H1 (cell line): ENCODE data around the gene CEP57L1. TPM values are rescaled to one million over a fixed set of nuclear protein-coding genes. Genes with fewer than 3 reads are reported as not detected.

Source experiments
- CTCF ChIA-PET: fragments of 300-600 bp; sonication (Branson Sonifier 250); formaldehyde crosslinking; loops from one replicate; lab custom pipeline; 2021; ENCODE audit not compliant: partially characterized antibody; lab: Charles Lee
- POLR2A ChIA-PET: fragments of 300-600 bp; sonication (Branson Sonifier 250); formaldehyde crosslinking; loops from one replicate; lab custom pipeline; 2021; ENCODE audit warnings: inconsistent platforms; ENCODE audit not compliant: partially characterized antibody; lab: Charles Lee
- DNase-seq, 2 experiments: peaks; one replicate each; pipeline versions ENCODE4 v3.0.0 to v3.0.0-alpha.2; 2010 to 2022; ENCODE audit warnings: low spot score in 2 of 2, low read depth in 1 of 2, mixed read lengths in 1 of 2
- FAIRE-seq: peaks from 2 replicates; lab custom pipeline; 2011; peaks lifted over from hg19 to GRCh38; lab: Jason Lieb, UNC
- H2AFZ ChIP-seq: 2 replicates; pipeline ENCODE4 v1.8.1; 2012; ENCODE audit warnings: low read length, inconsistent platforms
- H2AK5ac ChIP-seq: 2 replicates; pipeline ENCODE4 v1.6.1; 2013; ENCODE audit warnings: low read depth, low read length
- H2BK120ac ChIP-seq: replicated peaks from 2 replicates; pipeline ENCODE3; 2013; ENCODE audit warnings: low read depth, low read length, inconsistent platforms
- H2BK12ac ChIP-seq: 2 replicates; pipeline ENCODE4 v1.6.1; 2013; ENCODE audit warnings: low read depth, low read length
- H2BK15ac ChIP-seq: 2 replicates; pipeline ENCODE4 v1.6.1; 2013; ENCODE audit warnings: low read length
- H2BK20ac ChIP-seq: 2 replicates; pipeline ENCODE4 v1.6.1; 2013; ENCODE audit warnings: low read length
- H2BK5ac ChIP-seq: 2 replicates; pipeline ENCODE4 v1.6.1; 2013; ENCODE audit warnings: low read depth, low read length
- H3K14ac ChIP-seq: 2 replicates; pipeline ENCODE4 v1.6.1; 2013; ENCODE audit warnings: inconsistent platforms; ENCODE audit not compliant: insufficient read length
- H3K18ac ChIP-seq: 2 replicates; pipeline ENCODE4 v1.6.1; 2013; ENCODE audit warnings: low read length; ENCODE audit errors: extremely low read depth
- H3K23ac ChIP-seq: 2 replicates; pipeline ENCODE4 v1.6.1; 2013; ENCODE audit warnings: inconsistent platforms; ENCODE audit not compliant: insufficient read length
- H3K23me2 ChIP-seq: 2 replicates; pipeline ENCODE4 v1.6.1; 2013; ENCODE audit warnings: low read depth, low read length
- H3K27ac ChIP-seq: 2 replicates; pipeline ENCODE4 v1.6.1; 2011; ENCODE audit warnings: low read depth, low read length, inconsistent platforms
- H3K27me3 ChIP-seq, 4 experiments: replicated peaks in 1 of 4; 1 replicate in 1 of 4; 2 replicates in 3 of 4; pipeline versions ENCODE4 v1.6.1 to v1.8.1; 2011 to 2013; ENCODE audit warnings: low read length in 3 of 4, mild to moderate bottlenecking in 3 of 4, inconsistent platforms in 2 of 4, mixed read lengths in 2 of 4, moderate library complexity in 1 of 4; ENCODE audit not compliant: control insufficient read depth in 3 of 4, insufficient read depth in 3 of 4; ENCODE audit errors: extremely low read depth in 1 of 4
- H3K36me3 ChIP-seq, 4 experiments: 2 replicates each; pipeline versions ENCODE4 v1.6.1 to v1.8.1; 2011 to 2013; ENCODE audit warnings: mild to moderate bottlenecking in 4 of 4, low read length in 3 of 4, moderate library complexity in 2 of 4, control low read depth in 1 of 4, inconsistent platforms in 1 of 4; ENCODE audit not compliant: insufficient read depth in 4 of 4, control insufficient read depth in 2 of 4
- H3K4ac ChIP-seq: replicated peaks from 2 replicates; pipeline ENCODE3; 2013; ENCODE audit warnings: low read length, low read depth, mixed read lengths, inconsistent platforms; ENCODE audit not compliant: insufficient read length
- H3K4me1 ChIP-seq, 4 experiments: replicated peaks in 1 of 4; 1 replicate in 1 of 4; 2 replicates in 3 of 4; pipeline versions ENCODE4 v1.6.1 to v1.8.1; 2011 to 2013; ENCODE audit warnings: low read length in 3 of 4, inconsistent platforms in 2 of 4, mixed read lengths in 1 of 4; ENCODE audit not compliant: insufficient read depth in 4 of 4, control insufficient read depth in 3 of 4
- H3K4me2 ChIP-seq, 2 experiments: 2 replicates each; pipeline versions ENCODE4 v1.6.1 to v1.8.1; 2011 to 2013; ENCODE audit warnings: low read depth in 2 of 2, low read length in 2 of 2, control low read depth in 1 of 2, inconsistent platforms in 1 of 2, mild to moderate bottlenecking in 1 of 2; ENCODE audit not compliant: insufficient read depth in 1 of 2
- H3K4me3 ChIP-seq, 4 experiments: fragments of 200-600, 300-600 bp in 1 of 4; sonication (generic), shearing (Covaris generic), sonication (Bioruptor Twin) in 1 of 4; 2 replicates each; pipeline versions ENCODE4 v1.5.1 to v1.8.1; 2011 to 2016; ENCODE audit warnings: low read length in 4 of 4, low read depth in 3 of 4, control low read depth in 2 of 4, inconsistent platforms in 2 of 4, mild to moderate bottlenecking in 2 of 4, mixed read lengths in 1 of 4, moderate library complexity in 1 of 4; ENCODE audit not compliant: insufficient read depth in 2 of 4; ENCODE audit errors: extremely low read depth in 1 of 4
- H3K56ac ChIP-seq: replicated peaks from 2 replicates; pipeline ENCODE3; 2013; ENCODE audit warnings: low read depth, mild to moderate bottlenecking, mixed read lengths, low read length, inconsistent platforms; ENCODE audit not compliant: insufficient read length
- H3K79me1 ChIP-seq: 2 replicates; pipeline ENCODE4 v1.6.1; 2013; ENCODE audit warnings: low read depth, low read length, control low read depth
- H3K79me2 ChIP-seq, 2 experiments: 2 replicates each; pipeline versions ENCODE4 v1.6.1 to v1.8.1; 2012 to 2013; ENCODE audit warnings: low read length in 2 of 2, mild to moderate bottlenecking in 2 of 2, inconsistent platforms in 1 of 2; ENCODE audit not compliant: insufficient read depth in 2 of 2, control insufficient read depth in 1 of 2
- H3K9ac ChIP-seq, 4 experiments: replicated peaks in 1 of 4; 1 replicate in 1 of 4; 2 replicates in 3 of 4; pipeline versions ENCODE4 v1.6.1 to v1.8.1; 2011 to 2013; ENCODE audit warnings: low read depth in 3 of 4, low read length in 3 of 4, control low read depth in 2 of 4, mild to moderate bottlenecking in 2 of 4, moderate library complexity in 2 of 4, inconsistent platforms in 1 of 4; ENCODE audit errors: extremely low read depth in 1 of 4
- H3K9me3 ChIP-seq, 2 experiments: 2 replicates each; pipeline versions ENCODE4 v1.6.1 to v1.8.1; 2012 to 2013; ENCODE audit warnings: mild to moderate bottlenecking in 2 of 2, moderate library complexity in 2 of 2, control low read depth in 1 of 2, inconsistent platforms in 1 of 2, low read depth in 1 of 2, low read length in 1 of 2, mixed read lengths in 1 of 2; ENCODE audit not compliant: insufficient read depth in 2 of 2
- H4K20me1 ChIP-seq, 2 experiments: replicated peaks in 1 of 2; 2 replicates each; pipeline versions ENCODE3 to v1.8.1; 2011 to 2013; ENCODE audit warnings: inconsistent platforms in 2 of 2, low read length in 2 of 2, mild to moderate bottlenecking in 1 of 2; ENCODE audit not compliant: insufficient read depth in 2 of 2, control insufficient read depth in 1 of 2
- H4K5ac ChIP-seq: 2 replicates; pipeline ENCODE4 v1.6.1; 2013; ENCODE audit warnings: low read length, low read depth, mixed read lengths, inconsistent platforms; ENCODE audit not compliant: insufficient read length
- H4K8ac ChIP-seq: 2 replicates; pipeline ENCODE4 v1.8.0; 2013; ENCODE audit warnings: mild to moderate bottlenecking, moderate library complexity, low read length, inconsistent platforms; ENCODE audit not compliant: insufficient read depth; ENCODE audit errors: extremely low read depth
- H4K91ac ChIP-seq: replicated peaks from 2 replicates; pipeline ENCODE3; 2013; ENCODE audit warnings: low read length, mixed read lengths, inconsistent platforms; ENCODE audit not compliant: insufficient read length
- JUN ChIP-seq: IDR thresholded peaks from 2 replicates; pipeline ENCODE4 v1.6.1; 2011; ENCODE audit warnings: low read depth, mild to moderate bottlenecking, improper control_type of control experiment, low read length
- KDM1A ChIP-seq: fragments of 200-600, 300-600 bp; sonication (generic); IDR thresholded peaks from 2 replicates; pipeline ENCODE4 v1.7.1; 2016; ENCODE audit warnings: mild to moderate bottlenecking, low read length, borderline replicate concordance
- RXRA ChIP-seq: IDR thresholded peaks from 2 replicates; pipeline ENCODE4 v1.6.1; 2011; ENCODE audit warnings: low read depth, mild to moderate bottlenecking, low read length, moderate library complexity; ENCODE audit not compliant: insufficient read depth
- WGBS, 2 experiments: shearing (Covaris generic) in 1 of 2; methylation state at CpG; one replicate each; pipeline versions ENCODE4 v1.1.6 to v1.1.7; 2013 to 2015; ENCODE audit warnings: low lambda C conversion rate in 2 of 2, mixed read lengths in 2 of 2, inconsistent platforms in 1 of 2, low coverage in 1 of 2, missing lambda C conversion rate in 1 of 2; ENCODE audit not compliant: insufficient replicate concordance in 2 of 2, insufficient coverage in 1 of 2, insufficient read length in 1 of 2; ENCODE audit errors: extremely low coverage in 1 of 2, missing lambda C conversion rate in 1 of 2; 5-methylcytosine and 5-hydroxymethylcytosine counted together
- polyA plus RNA-seq, 7 experiments: library from polyadenylated mRNA; depleted of rRNA in 3 of 7; stranded (reverse) in 5 of 7; unstranded in 2 of 7; fragments of >200 nt in 5 of 7; fragments of 200-250 nt in 2 of 7; gene quantifications; 1 replicate in 5 of 7; 2 replicates in 1 of 7; 4 replicates in 1 of 7; pipeline versions ENCODE4 v1.2.1 to v1.2.3, GENCODE V29; 2011 to 2013; ENCODE audit warnings: missing spikeins in 2 of 7, mixed read lengths in 2 of 7
- total RNA-seq: library from RNA; stranded (reverse); fragmentation: NEBNext Ultra II Directional; extraction: Animal tissue kit (Norgen Biotek cat#: 25700); gene quantifications from 2 replicates; pipeline ENCODE4 v1.2.1, GENCODE V29; 2021
- TF ChIP-seq, protein P1 (sequence below): IDR thresholded peaks from 2 replicates; pipeline ENCODE4 v1.6.1; 2012; ENCODE audit warnings: inconsistent platforms
- TF ChIP-seq, protein P2 (sequence below): IDR thresholded peaks from 2 replicates; pipeline ENCODE4 v1.6.1; 2012; ENCODE audit warnings: inconsistent platforms

The CEP57L1 gene
- total and polyA plus RNA-seq, 2 of the 8 experiments (the other 6 are each of a cell fraction or from before 2014, with no cell fraction given) = 3.6 to 11.5 TPM

DNA sequence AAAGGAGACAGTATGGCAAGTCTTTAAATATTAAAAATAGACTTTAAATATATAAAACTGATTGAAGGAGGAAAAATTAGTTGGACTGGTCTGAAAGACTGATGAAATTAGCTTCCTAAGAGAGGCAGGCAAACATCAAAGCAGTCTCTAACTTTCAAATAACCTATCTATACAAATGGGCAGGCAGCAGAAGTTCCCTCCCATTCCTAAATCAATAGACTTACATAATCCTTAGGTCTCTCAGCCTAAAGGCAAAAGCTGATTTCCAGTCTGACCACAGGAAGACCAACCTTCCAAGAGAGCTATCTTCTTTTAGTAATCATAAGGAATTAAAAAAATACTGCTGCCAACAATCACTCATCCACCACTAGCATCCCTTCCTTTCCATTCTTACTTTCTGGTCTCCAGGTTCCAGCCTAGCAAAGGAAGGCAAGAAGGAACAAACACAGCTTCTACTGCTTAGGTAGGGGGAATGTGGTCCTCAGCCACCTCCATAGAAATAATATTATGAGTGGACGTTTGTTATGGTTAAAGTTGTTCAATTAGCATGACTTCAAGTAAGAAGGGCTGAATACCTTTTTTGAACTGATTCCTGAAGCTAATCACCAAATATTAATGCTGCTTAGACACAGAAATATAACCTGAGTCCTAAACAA lies 44.7 kb upstream of the CEP57L1 start:
- CTCF ChIA-PET = interaction anchor here (0.8 to 1.3 kb wide), 5 partner anchors 15 to 521 kb away, joined by 3 to 6 read pairs (median 3); no protein-coding TSS in a partner anchor
- H3K18ac ChIP-seq = no peak overlapping the region
- no peak overlapping the region for H2BK120ac ChIP-seq
- no peak overlapping the region for H4K5ac ChIP-seq
- H3K23me2 ChIP-seq = no peaks in the 10 kb centered on the region; the same call in 1 of the 2 replicates
- H2BK5ac ChIP-seq = no peak overlapping the region
- H3K9ac ChIP-seq = no peak overlapping the region; a peak in 1 of 7 replicates
- H2AK5ac ChIP-seq = no peak overlapping the region
- H2AFZ ChIP-seq = no peak overlapping the region
- H3K4me3 ChIP-seq = no peak overlapping the region
- H3K23ac ChIP-seq = no peak overlapping the region
- no peaks in the 10 kb centered on the region for H3K27me3 ChIP-seq
- H2BK20ac ChIP-seq = no peak overlapping the region
- H3K4me2 ChIP-seq = no peak overlapping the region
- H2BK12ac ChIP-seq = no peak overlapping the region
- H3K4ac ChIP-seq = no peak overlapping the region
- H3K9me3 ChIP-seq = no peaks in the 10 kb centered on the region; a peak in 1 of 4 replicates
- no peak overlapping the region for H3K27ac ChIP-seq
- DNase-seq (no peak), FAIRE-seq (no peak)
- POLR2A ChIA-PET = no interaction called here
- TF ChIP-seq JUN (no peak), RXRA (no peak), KDM1A (no peak)
- TF ChIP-seq, protein P1, sequence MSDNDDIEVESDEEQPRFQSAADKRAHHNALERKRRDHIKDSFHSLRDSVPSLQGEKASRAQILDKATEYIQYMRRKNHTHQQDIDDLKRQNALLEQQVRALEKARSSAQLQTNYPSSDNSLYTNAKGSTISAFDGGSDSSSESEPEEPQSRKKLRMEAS = no peak
- TF ChIP-seq, protein P2, sequence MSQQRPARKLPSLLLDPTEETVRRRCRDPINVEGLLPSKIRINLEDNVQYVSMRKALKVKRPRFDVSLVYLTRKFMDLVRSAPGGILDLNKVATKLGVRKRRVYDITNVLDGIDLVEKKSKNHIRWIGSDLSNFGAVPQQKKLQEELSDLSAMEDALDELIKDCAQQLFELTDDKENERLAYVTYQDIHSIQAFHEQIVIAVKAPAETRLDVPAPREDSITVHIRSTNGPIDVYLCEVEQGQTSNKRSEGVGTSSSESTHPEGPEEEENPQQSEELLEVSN = no peak
- H3K4me1 ChIP-seq = peaks cover 0 to 5% (median 3%) of the 10 kb centered on the region in 4 experiments; a peak in 4 of 7 replicates
- H4K91ac ChIP-seq = no peak overlapping the region
- no peaks in the 10 kb centered on the region for H4K20me1 ChIP-seq
- no peaks in the 10 kb centered on the region for H3K79me1 ChIP-seq
- no peaks in the 10 kb centered on the region for H3K36me3 ChIP-seq
- H2BK15ac ChIP-seq = no peak overlapping the region
- no peak overlapping the region for H4K8ac ChIP-seq
- no peak overlapping the region for H3K14ac ChIP-seq
- no peak overlapping the region for H3K56ac ChIP-seq
- WGBS, 2 experiments = 85% methylated on average over 1 of the region's 1 CpG; no CpG with 5 or more reads in 1 of the 2 experiments
- no peaks in the 10 kb centered on the region for H3K79me2 ChIP-seq
